Fibroblast of lung (primary cell): ENCODE data around the gene XKR7. TPM values are rescaled to one million over a fixed set of nuclear protein-coding genes. Genes with fewer than 3 reads are reported as not detected.
A peak's percentile ranks its signal among the peaks of the same experiment; 100 is the strongest.

Experiments
- DNase-seq, 2 donors: peaks; one replicate each; pipeline versions ENCODE4 v3.0.0 to v3.0.0-alpha.2; 2010; ENCODE audit warnings: low read depth in 2 of 2
- H2AFZ ChIP-seq: 2 replicates; pipeline ENCODE4 v1.5.1; 2012; ENCODE audit warnings: low read length, control low read depth, inconsistent platforms
- H3K27ac ChIP-seq: 2 replicates; pipeline ENCODE4 v1.5.1; 2011; ENCODE audit warnings: low read length, control low read depth; ENCODE audit not compliant: insufficient read depth
- H3K27me3 ChIP-seq: 2 replicates; pipeline ENCODE4 v1.5.1; 2011; ENCODE audit warnings: mild to moderate bottlenecking, low read length; ENCODE audit not compliant: control insufficient read depth, insufficient read depth
- H3K36me3 ChIP-seq: 2 replicates; pipeline ENCODE4 v1.5.1; 2011; ENCODE audit warnings: low read length; ENCODE audit not compliant: control insufficient read depth, insufficient read depth
- H3K4me1 ChIP-seq: 2 replicates; pipeline ENCODE4 v1.5.1; 2011; ENCODE audit warnings: low read length; ENCODE audit not compliant: control insufficient read depth, insufficient read depth; ENCODE audit errors: extremely low read depth
- H3K4me2 ChIP-seq: 2 replicates; pipeline ENCODE4 v1.5.1; 2011; ENCODE audit warnings: low read length, control low read depth; ENCODE audit not compliant: insufficient read depth; ENCODE audit errors: extremely low read depth
- H3K4me3 ChIP-seq, 4 experiments: fragments of 200-600 bp in 1 of 4; sonication (generic) in 1 of 4; replicated peaks in 1 of 4; 2 replicates each; pipeline ENCODE4 v1.5.1; 2011 to 2016; ENCODE audit warnings: low read length in 4 of 4, low read depth in 3 of 4, mild to moderate bottlenecking in 3 of 4, control low read depth in 2 of 4, inconsistent platforms in 1 of 4, mixed read lengths in 1 of 4; ENCODE audit not compliant: insufficient read depth in 1 of 4; ENCODE audit errors: control extremely low read depth in 1 of 4
- H3K79me2 ChIP-seq: 2 replicates; pipeline ENCODE4 v1.5.1; 2012; ENCODE audit warnings: mild to moderate bottlenecking, low read length, inconsistent platforms; ENCODE audit not compliant: control insufficient read depth, insufficient read depth
- H3K9ac ChIP-seq: 2 replicates; pipeline ENCODE4 v1.5.1; 2011; ENCODE audit warnings: mild to moderate bottlenecking, low read length, control low read depth; ENCODE audit not compliant: insufficient read depth
- H3K9me3 ChIP-seq: 2 replicates; pipeline ENCODE4 v1.5.1; 2012; ENCODE audit warnings: low read depth, low read length; ENCODE audit not compliant: control insufficient read depth, insufficient read depth
- H4K20me1 ChIP-seq: 2 replicates; pipeline ENCODE4 v1.5.1; 2011; ENCODE audit warnings: low read length; ENCODE audit not compliant: control insufficient read depth, insufficient read depth; ENCODE audit errors: extremely low read depth
- EZH2 ChIP-seq: IDR thresholded peaks from 2 replicates; pipeline ENCODE4 v1.5.1; 2012; ENCODE audit warnings: low read length, control low read depth, mild to moderate bottlenecking; ENCODE audit errors: missing control alignments
- polyA plus RNA-seq, 2 donors: library from polyadenylated mRNA; depleted of rRNA in 1 of 2; stranded (reverse) in 1 of 2; unstranded in 1 of 2; fragments of >200 nt; gene quantifications; 2 replicates each; pipeline ENCODE4 v1.2.1, GENCODE V29; 2011 to 2012; ENCODE audit warnings: missing spikeins in 1 of 2
- total RNA-seq: library from RNA; depleted of rRNA; stranded (reverse); fragments of >200 nt; gene quantifications from 2 replicates; pipeline ENCODE4 v1.2.1, GENCODE V29; 2014
- TF ChIP-seq, protein P1 (sequence below), 2 donors: IDR thresholded peaks in 1 of 2; conservative IDR thresholded peaks in 1 of 2; 1 replicate in 1 of 2; 2 replicates in 1 of 2; pipeline ENCODE4 v1.5.1; 2011 to 2012; ENCODE audit warnings: low read length in 2 of 2, control low read depth in 1 of 2, inconsistent platforms in 1 of 2, low read depth in 1 of 2, mild to moderate bottlenecking in 1 of 2

The XKR7 gene
- total and polyA plus RNA-seq, 2 donors (not counting 1 experiment from before 2014, with no cell fraction given): not detected

- Histone ChIP-seq H2AFZ (no peak overlapping the region), H3K9ac (no peak overlapping the region), H3K27me3 (peaks cover 11% of the 10 kb centered on the region), H3K79me2 (no peaks in the 10 kb centered on the region), H3K4me2 (no peak overlapping the region), H4K20me1 (no peaks in the 10 kb centered on the region), H3K36me3 (no peaks in the 10 kb centered on the region), H3K27ac (no peak overlapping the region), H3K9me3 (no peaks in the 10 kb centered on the region), H3K4me1 (no peaks in the 10 kb centered on the region), H3K4me3 (no peak overlapping the region)
- peak in 1 of 2 donors; percentile 46 for DNase-seq
- no peak for TF ChIP-seq EZH2
- TF ChIP-seq, protein P1, sequence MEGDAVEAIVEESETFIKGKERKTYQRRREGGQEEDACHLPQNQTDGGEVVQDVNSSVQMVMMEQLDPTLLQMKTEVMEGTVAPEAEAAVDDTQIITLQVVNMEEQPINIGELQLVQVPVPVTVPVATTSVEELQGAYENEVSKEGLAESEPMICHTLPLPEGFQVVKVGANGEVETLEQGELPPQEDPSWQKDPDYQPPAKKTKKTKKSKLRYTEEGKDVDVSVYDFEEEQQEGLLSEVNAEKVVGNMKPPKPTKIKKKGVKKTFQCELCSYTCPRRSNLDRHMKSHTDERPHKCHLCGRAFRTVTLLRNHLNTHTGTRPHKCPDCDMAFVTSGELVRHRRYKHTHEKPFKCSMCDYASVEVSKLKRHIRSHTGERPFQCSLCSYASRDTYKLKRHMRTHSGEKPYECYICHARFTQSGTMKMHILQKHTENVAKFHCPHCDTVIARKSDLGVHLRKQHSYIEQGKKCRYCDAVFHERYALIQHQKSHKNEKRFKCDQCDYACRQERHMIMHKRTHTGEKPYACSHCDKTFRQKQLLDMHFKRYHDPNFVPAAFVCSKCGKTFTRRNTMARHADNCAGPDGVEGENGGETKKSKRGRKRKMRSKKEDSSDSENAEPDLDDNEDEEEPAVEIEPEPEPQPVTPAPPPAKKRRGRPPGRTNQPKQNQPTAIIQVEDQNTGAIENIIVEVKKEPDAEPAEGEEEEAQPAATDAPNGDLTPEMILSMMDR (conservative IDR thresholded peaks at IDR 0.05 in 1 of 2, IDR thresholded peaks at IDR 0.05 in 1 of 2; ENCODE audit: low read depth in 1 of 2, low read length in 2 of 2): no peak
These were observed 37.0 kb downstream of the XKR7 start for GRCh38 chr20:32004963-32005362.

DNA sequence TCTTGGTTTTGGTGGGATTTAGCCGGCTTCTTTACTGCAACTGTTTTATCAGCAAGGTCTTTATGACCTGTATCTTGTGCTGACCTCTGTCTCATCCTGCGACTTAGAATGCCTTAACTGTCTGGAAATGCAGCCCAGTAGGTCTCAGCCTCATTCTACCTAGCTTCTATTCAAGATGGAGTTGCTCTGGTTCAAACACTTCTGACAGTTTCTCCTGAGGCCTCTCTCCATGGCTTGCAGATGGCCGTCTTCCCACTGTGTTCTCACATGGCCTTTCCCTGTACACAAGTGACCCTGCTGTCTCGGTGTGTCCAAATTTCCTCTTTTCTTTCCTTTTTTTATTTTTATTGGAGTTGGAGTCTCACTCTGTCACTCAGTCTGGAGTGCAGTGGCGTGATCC, 38.1 kb downstream of the XKR7 start:
- Histone ChIP-seq H3K9me3 (no peaks in the 10 kb centered on the region), H3K27ac (no peak overlapping the region), H4K20me1 (no peaks in the 10 kb centered on the region), H3K9ac (no peak overlapping the region), H2AFZ (no peak overlapping the region), H3K36me3 (no peaks in the 10 kb centered on the region), H3K4me2 (no peak overlapping the region), H3K4me3 (no peak overlapping the region), H3K27me3 (peaks cover 11% of the 10 kb centered on the region), H3K4me1 (no peaks in the 10 kb centered on the region), H3K79me2 (no peaks in the 10 kb centered on the region)
- DNase-seq: no peak
- TF ChIP-seq, protein P1 (conservative IDR thresholded peaks at IDR 0.05 in 1 of 2, IDR thresholded peaks at IDR 0.05 in 1 of 2; ENCODE audit: low read depth in 1 of 2, low read length in 2 of 2): no peak
- no peak for TF ChIP-seq EZH2

DNA sequence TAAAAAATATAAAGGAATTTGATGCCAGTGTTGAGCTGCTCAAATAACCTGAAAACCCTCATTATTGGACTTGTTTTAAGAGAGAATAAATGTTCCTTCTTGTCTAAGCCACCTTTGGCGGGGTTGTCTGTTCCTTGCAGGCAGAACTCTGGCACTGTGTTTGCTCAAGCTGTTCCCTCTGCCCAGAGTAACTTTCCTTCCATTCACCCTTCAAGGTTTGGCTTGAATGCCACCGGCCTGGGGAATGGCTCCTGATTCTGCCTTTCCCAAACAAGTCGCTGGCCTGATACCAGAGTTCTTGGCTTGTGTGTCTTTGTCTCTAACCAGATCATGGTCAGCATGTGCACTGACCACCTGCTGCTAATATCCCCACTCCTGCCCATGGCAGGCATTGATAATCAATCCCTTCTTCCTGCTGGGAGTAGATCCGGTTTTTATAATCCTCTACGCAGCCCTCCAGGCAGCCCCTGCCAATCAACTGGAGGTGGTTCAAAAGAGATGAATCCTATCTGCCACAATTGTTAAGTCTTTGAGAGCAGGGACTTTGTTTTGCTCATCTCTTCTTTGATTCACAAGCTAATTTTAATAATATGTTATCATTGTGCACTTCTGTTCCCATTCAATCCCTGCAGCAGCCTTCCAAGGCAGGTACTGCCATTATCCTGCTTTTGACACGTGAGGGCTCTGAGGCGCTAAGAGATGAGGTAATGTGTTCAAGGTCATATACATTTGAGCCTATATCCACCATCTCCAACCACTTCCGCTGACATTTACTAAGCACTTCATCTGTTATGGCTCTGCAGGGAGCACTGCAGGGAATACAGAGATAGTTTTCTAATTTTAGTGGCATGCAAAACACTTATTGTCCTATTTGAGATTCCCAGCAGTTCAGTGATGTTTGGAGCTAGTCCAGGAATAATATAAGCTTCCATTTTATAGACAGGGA, 39.2 kb downstream of the XKR7 start:
- no peak for DNase-seq
- TF ChIP-seq EZH2: peak; percentile 43
- TF ChIP-seq, protein P1 (conservative IDR thresholded peaks at IDR 0.05 in 1 of 2, IDR thresholded peaks at IDR 0.05 in 1 of 2; ENCODE audit: low read depth in 1 of 2, low read length in 2 of 2): no peak
- Histone ChIP-seq H3K4me1 (no peaks in the 10 kb centered on the region), H4K20me1 (no peaks in the 10 kb centered on the region), H3K4me2 (no peak overlapping the region), H3K27ac (no peak overlapping the region), H3K27me3 (peaks cover 10% of the 10 kb centered on the region), H2AFZ (no peak overlapping the region), H3K4me3 (no peak overlapping the region), H3K36me3 (no peaks in the 10 kb centered on the region), H3K9me3 (no peaks in the 10 kb centered on the region), H3K79me2 (no peaks in the 10 kb centered on the region), H3K9ac (no peak overlapping the region)
